Activated T-helper 2 cell treated with anti-CD3 and anti-CD28 coated beads, Interferon-gamma antibody, Interleukin-2, Interleukin-4, amounts not matched to agents 10 μg/mL and 5 μg/mL and 100 μg/mL, durations not matched to agents 14 hours and 24 hours and 36 hours (primary cell): ENCODE measurements around the gene ZNF428. TPM values are rescaled to one million over a fixed set of nuclear protein-coding genes. Genes with fewer than 3 reads are reported as not detected.
"Not testable (repeated sequence)": the region's sequence is repeated elsewhere in the genome, so short reads cannot be mapped to it uniquely, and the experiment has no call there.

Source experiments
- DNase-seq: peaks from one replicate; pipeline ENCODE4 v3.0.0; 2021; ENCODE audit warnings: low spot score
- H3K27ac Mint-ChIP-seq: one replicate; pipeline ENCODE4 v1.8.0; 2021; ENCODE audit warnings: mixed read lengths
- H3K27me3 Mint-ChIP-seq: one replicate; pipeline ENCODE4 v1.8.0; 2021; ENCODE audit warnings: low read depth, mixed read lengths
- H3K36me3 Mint-ChIP-seq: one replicate; pipeline ENCODE4 v1.8.0; 2021; ENCODE audit warnings: low read depth, mixed read lengths
- H3K4me1 Mint-ChIP-seq: one replicate; pipeline ENCODE4 v1.8.0; 2021; ENCODE audit warnings: low read depth, mixed read lengths
- H3K4me3 Mint-ChIP-seq: one replicate; pipeline ENCODE4 v1.8.0; 2021; ENCODE audit warnings: low read depth, mild to moderate bottlenecking, moderate library complexity, mixed read lengths
- H3K9me3 Mint-ChIP-seq: one replicate; pipeline ENCODE4 v1.8.0; 2021; ENCODE audit warnings: mixed read lengths
- intact Hi-C: fragments of 100-400 bp; cut with micrococcal nuclease; formaldehyde crosslinking; loops from one replicate; pipeline ENCODE4 v1.15.1; 2023
- total RNA-seq: library from RNA; stranded (reverse); gene quantifications from 2 replicates; pipeline ENCODE4 v1.2.3, GENCODE V29; 2022

ZNF428 gene
- total RNA-seq, 1 donor from 2014 or later, result 19.1 TPM

DNA sequence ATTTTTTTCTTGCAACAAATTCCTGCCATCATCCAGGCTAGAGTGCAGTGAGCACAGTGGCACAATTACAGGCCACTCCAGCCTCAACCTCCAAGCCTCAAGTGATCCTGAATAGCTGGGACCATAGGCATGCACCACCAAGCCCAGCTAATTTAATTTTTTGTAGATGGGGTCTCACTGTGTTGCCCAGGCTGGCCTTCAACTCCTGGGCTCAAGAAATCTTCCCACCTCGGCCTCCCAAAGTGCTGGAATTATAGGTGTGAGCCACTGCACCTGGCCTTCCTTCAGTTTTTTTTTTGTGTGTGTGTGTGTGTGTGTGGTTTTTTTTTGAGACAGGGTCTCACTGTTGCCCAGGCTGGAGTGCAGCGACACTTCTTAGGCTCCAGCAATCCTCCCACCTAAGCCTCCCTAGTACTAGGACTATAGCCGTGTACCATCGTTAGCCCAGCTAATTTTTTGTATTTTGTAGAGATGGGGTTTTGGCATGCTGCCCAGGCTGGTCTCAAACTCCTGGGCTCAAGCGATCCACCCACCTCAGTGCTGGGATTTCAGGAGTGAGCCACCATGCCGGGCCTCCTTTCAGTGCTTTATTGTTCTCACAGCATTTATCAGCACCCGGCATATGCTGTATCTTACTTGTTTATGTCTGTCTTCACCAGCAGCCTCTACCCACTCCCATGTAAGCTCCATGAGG is 13.4 kb downstream of the ZNF428 start:
- H3K27ac Mint-ChIP-seq, result no peak overlapping the region
- H3K4me3 Mint-ChIP-seq, result no peak overlapping the region
- intact Hi-C loops, result no loop called here
- H3K27me3 Mint-ChIP-seq, result no peaks in the 10 kb centered on the region
- H3K36me3 Mint-ChIP-seq, result peaks cover 8% of the 10 kb centered on the region
- peaks cover 1% of the 10 kb centered on the region for H3K4me1 Mint-ChIP-seq
- no peak for DNase-seq
- H3K9me3 Mint-ChIP-seq, result no peaks in the 10 kb centered on the region

DNA sequence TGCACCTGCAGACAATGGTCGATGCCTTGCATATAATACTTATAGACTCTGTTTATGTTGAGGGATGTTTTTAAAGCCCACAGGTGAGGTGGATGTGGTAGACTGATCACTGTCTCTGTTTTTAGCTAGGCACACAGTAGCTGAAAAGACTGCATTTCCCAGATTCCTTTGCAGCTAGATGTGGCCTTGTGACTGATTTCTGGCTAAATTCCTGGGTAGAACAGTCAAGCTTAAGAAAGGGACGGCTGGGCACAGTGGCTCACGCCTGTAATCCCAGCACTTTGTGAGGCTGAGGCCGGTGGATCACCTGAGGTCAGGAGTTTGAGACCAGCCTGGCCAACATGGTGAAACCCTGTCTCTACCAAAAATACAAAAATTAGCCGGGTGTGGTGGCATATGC is 19.1 kb downstream of the ZNF428 start:
- H3K9me3 Mint-ChIP-seq, H3K4me3 Mint-ChIP-seq, intact Hi-C loops, H3K27me3 Mint-ChIP-seq, H3K27ac Mint-ChIP-seq, DNase-seq: not testable (repeated sequence)
- peaks cover 37% of the 10 kb centered on the region for H3K36me3 Mint-ChIP-seq
- H3K4me1 Mint-ChIP-seq, result peaks cover 18% of the 10 kb centered on the region

DNA sequence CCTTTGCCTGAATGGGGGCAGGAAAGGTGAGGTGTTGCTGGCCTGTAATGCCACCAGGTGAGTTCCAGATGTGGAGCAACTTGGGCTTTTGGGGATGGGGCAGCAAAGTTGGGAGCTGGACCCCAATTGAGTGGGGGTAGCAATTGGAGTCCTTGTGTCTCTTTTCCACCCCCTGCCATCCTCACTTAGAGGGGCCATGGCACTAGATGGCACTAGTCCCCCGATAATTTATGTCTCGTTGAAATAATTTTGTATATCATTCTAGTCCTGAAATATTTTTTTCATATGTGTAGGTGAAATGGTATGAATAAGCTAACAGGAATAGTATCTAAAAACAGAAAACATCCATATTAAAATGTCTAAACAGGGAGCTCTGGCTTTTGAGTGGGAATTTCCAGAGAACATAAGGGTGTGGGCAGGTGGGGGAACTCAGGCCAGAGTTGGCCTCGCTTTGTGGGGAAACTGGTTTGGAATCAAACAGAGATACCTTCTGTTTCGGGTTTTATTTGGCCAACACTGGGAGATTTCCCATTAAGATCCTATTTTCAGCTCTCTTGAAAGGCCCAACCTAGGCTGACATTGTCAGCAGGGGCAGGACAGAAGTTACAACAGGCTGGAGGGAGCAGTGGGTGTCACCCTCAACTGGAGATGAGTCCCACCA is 19.7 kb downstream of the ZNF428 start:
- intact Hi-C loops, result loop anchor here (5.0 to 10.0 kb wide), 2 partner anchors 137 to 185 kb away; partner anchors contain the start of gene KCNN4
- Mint-ChIP-seq H3K36me3 (peaks cover 37% of the 10 kb centered on the region), H3K9me3 (no peaks in the 10 kb centered on the region), H3K27ac (no peak overlapping the region), H3K27me3 (no peaks in the 10 kb centered on the region), H3K4me3 (no peak overlapping the region), H3K4me1 (peaks cover 18% of the 10 kb centered on the region)
- DNase-seq, result no peak

DNA sequence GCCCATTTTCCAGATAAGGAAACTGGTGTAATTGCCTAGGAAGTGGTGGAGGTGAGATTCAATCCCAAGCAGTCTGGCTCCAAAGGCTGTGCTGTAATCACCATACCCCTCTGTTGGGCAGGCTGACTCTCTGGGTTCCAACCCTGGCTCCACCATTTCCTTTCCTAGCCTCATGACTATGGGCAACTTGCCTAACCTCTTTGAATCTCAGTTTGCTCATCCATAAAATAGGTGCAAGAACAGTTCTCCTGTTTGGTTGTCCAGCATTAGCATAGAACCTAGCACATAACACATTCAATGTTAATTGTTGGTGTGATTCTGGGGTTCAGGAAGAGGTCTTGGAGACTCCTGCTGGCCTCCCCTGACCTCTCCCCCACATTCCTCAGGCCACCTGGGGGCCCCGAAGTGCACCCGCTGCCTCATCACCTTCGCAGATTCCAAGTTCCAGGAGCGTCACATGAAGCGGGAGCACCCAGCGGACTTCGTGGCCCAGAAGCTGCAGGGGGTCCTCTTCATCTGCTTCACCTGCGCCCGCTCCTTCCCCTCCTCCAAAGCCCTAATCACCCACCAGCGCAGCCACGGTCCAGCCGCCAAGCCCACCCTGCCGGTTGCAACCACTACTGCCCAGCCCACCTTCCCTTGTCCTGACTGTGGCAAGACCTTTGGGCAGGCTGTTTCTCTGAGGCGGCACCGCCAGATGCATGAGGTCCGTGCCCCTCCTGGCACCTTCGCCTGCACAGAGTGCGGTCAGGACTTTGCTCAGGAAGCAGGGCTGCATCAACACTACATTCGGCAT is 20.8 kb downstream of the ZNF428 start:
- H3K36me3 Mint-ChIP-seq, result peaks cover 41% of the 10 kb centered on the region
- peaks cover 22% of the 10 kb centered on the region for H3K4me1 Mint-ChIP-seq
- H3K9me3 Mint-ChIP-seq, result no peaks in the 10 kb centered on the region
- no peaks in the 10 kb centered on the region for H3K27me3 Mint-ChIP-seq
- no peak for DNase-seq
- intact Hi-C loops, result loop anchor here (5.0 to 10.0 kb wide), 2 partner anchors 136 to 186 kb away; partner anchors contain the start of gene KCNN4
- H3K27ac Mint-ChIP-seq, result no peak overlapping the region
- peak overlapping the region; percentile 91 for H3K4me3 Mint-ChIP-seq

DNA sequence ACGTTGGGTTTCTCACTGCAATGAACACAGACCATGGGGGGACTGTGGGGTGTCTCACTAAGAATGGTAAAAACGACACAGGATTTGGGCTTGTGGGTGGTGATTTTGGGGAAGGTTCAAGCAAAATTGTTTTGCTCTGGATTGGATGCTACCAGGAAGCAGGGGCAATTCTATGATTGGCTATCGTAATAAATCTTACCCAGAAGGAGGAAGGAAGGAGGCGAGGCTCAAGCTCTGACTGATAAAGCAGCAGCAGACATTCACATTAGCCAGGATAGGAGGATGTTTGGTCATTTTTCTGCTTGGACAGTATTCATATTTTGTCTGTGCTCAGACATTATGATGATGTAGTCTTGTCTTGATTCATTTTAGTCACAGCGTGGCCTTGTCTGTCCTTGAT is 21.6 kb downstream of the ZNF428 start:
- peaks cover 27% of the 10 kb centered on the region for H3K4me1 Mint-ChIP-seq
- DNase-seq, result no peak
- H3K9me3 Mint-ChIP-seq, result no peaks in the 10 kb centered on the region
- H3K27ac Mint-ChIP-seq, result peak overlapping the region; percentile 91
- H3K4me3 Mint-ChIP-seq, result peak overlapping the region; percentile 91
- H3K27me3 Mint-ChIP-seq, result no peaks in the 10 kb centered on the region
- peaks cover 46% of the 10 kb centered on the region for H3K36me3 Mint-ChIP-seq
- intact Hi-C loops, result loop anchor here (2.0 to 10.0 kb wide), 5 partner anchors 65 to 187 kb away; partner anchors contain the start of genes KCNN4 and ZNF575

DNA sequence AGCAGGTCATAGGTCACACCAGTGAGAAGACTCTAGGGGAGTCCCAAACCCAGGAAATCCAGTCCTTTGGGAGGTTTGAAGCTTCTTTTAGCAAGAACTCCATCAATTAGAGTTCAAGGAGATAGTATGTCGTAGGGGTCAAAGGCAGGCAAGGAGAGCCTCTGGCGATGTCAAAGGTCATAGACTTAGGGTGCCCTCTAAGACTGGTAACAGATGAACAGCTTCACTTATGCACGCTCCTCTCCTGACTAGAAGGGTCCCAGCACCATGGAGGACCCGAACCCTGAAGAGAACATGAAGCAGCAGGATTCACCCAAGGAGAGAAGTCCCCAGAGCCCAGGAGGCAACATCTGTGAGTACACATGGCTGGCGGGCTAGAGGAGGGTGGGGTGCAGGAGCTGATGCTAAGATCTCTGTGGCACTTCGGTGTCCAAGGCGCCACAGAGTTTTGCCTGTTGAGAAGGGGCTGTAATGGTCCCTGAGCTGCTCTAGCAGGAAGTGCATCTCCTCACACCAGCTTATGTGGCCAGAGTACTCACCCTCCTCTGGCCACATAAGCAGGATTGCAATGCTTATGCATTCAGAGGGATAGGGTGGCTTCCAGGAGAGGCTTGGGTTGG is 22.5 kb downstream of the ZNF428 start:
- H3K27ac Mint-ChIP-seq, result peak overlapping the region; percentile 91
- H3K27me3 Mint-ChIP-seq, result no peaks in the 10 kb centered on the region
- H3K36me3 Mint-ChIP-seq, result peaks cover 49% of the 10 kb centered on the region
- peak overlapping the region; percentile 91 for H3K4me3 Mint-ChIP-seq
- peaks cover 27% of the 10 kb centered on the region for H3K4me1 Mint-ChIP-seq
- H3K9me3 Mint-ChIP-seq, result no peaks in the 10 kb centered on the region
- intact Hi-C loops, result loop anchor here (1.0 to 10.0 kb wide), 9 partner anchors 17 to 188 kb away; partner anchors contain the start of genes KCNN4, PHLDB3, PINLYP and XRCC1
- no peak for DNase-seq

DNA sequence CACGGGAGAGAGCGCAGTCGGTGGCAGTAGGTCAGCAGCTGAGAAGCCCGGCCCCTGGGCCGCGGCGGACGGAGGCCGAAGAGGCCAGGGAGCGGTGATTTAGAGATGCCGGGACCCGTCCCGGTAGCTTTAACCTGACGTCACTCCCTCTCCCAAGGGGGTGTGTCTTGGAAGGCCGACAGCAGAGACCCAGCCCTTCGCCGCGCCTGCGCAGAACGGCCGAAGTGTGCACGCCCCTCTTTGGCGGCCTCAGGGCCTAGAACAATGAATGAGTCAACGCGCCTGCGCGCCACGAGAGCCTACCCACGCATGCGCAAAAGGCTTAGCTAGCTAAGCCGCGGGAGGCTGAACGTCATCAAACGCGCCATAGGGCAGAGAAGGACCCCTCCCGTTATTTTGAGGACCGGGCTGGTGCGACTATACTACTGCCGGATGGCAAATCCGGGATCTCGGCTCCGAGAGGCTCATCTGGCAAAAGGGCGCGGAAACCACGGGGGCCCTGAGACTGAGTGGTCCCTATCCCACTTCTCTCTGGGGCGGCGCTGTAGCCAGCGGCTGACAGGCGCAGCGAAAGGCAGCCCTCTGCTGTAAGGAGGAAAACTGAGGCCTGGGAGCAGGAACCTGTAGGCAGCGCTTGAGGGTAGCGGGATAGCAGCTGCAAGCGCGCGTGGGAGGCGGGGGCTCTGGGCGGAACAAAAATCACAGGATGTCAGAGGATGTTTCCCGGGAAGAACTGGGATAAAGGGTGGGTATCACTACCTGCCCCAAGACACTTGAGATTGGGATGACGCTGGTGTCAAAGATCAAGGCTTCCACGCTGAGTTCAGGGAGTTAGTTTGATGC is 23.2 kb downstream of the ZNF428 start, which contains the start of the genes IRGQ and ZNF576:
Gene IRGQ, minus strand, starts transcription at position 136 of the 843 bp plus-strand sequence. CDS start 796 bp downstream, outside the sequence.
Gene ZNF576, plus strand, starts transcription at position 597 of the 843 bp plus-strand sequence. CDS start 514 bp downstream, outside the sequence.
- peak; percentile 100 for DNase-seq
- Mint-ChIP-seq H3K4me3 (peak within 1 kb of the TSS; percentile 91), H3K27me3 (no peaks in the 10 kb centered on the region), H3K4me1 (peaks cover 27% of the 10 kb centered on the region), H3K27ac (peak within 1 kb of the TSS; percentile 91), H3K36me3 (peaks cover 46% of the 10 kb centered on the region), H3K9me3 (no peaks in the 10 kb centered on the region)
- intact Hi-C loops, result loop anchor here (1.0 to 10.0 kb wide), 11 partner anchors 16 to 189 kb away; partner anchors contain the start of genes KCNN4, PHLDB3, PINLYP and XRCC1

DNA sequence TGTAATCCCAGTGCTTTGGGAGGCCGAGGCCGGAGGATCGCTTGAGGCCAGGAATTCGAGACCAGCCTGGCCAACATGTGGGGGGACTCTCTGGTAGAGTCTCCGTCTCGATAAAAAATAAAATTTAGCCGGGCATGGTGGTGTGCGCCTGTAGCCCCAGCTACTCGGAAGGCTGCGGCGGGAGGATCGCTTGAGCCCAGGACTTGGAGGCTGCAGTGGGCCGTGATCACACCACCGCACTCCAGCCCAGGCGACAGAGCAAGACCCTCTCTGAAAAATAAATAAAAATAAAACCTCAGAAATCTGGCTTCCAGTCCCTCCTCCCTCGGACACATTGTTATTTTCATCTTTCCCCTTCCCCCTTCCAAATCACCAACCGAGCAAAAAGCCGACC is 23.8 kb downstream of the ZNF428 start:
- Mint-ChIP-seq H3K4me3 (peak overlapping the region; percentile 91), H3K9me3 (no peaks in the 10 kb centered on the region), H3K36me3 (peaks cover 48% of the 10 kb centered on the region), H3K27me3 (no peaks in the 10 kb centered on the region), H3K27ac (peak overlapping the region; percentile 91), H3K4me1 (peaks cover 27% of the 10 kb centered on the region)
- intact Hi-C loops, result loop anchor here (2.0 to 10.0 kb wide), 4 partner anchors 41 to 189 kb away; partner anchors contain the start of gene KCNN4
- DNase-seq, result no peak

DNA sequence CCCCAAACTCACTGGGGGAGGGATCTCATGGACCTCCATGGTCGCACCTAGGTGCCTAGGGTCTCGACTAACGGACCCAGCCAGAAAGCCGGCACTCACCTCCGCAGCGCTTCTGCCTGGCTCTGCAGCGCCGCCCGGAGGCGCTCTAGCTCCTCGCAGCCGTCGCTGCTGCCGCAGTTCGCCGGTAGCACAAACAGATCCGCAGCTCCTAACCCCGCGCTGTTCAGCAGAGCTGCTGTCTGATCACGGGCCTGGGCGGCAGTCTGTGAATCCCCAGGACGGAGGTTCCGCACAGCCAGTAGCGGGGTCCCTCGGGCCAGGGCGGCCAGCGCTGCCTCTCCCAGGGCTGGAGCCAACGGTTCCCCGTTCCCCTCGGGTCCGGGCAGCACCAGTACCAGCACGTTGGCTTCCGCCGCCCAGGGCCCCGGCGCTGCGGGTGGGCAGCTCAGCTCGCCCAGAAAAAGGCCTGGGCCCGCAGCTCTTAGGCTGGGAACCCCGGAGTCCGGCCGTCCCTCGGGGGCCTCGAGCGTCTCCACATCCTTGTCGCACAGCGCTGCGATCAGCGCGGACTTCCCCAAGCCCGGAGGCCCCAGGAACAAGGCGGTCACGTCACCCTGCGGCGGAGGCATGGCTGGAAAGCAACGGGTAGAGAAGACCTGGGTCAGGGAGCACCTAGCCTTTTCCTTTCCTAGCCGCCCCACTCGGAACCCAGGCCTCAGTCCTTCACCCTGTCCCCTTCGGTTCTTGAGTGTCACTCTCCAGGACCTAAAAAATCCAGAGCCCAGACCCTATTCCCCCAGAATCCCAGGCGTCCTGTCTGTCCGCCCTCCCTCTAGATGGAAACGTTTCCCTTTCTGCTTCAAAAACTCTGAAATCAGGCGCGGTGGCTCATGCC is 24.5 kb downstream of the ZNF428 start:
- no peaks in the 10 kb centered on the region for H3K9me3 Mint-ChIP-seq
- intact Hi-C loops, result loop anchor here (2.0 to 10.0 kb wide), 4 partner anchors 40 to 190 kb away; partner anchors contain the start of gene KCNN4
- no peaks in the 10 kb centered on the region for H3K27me3 Mint-ChIP-seq
- peak; percentile 74 for DNase-seq
- peaks cover 48% of the 10 kb centered on the region for H3K36me3 Mint-ChIP-seq
- peaks cover 27% of the 10 kb centered on the region for H3K4me1 Mint-ChIP-seq
- peak overlapping the region; percentile 91 for H3K4me3 Mint-ChIP-seq
- H3K27ac Mint-ChIP-seq, result peak overlapping the region; percentile 91

DNA sequence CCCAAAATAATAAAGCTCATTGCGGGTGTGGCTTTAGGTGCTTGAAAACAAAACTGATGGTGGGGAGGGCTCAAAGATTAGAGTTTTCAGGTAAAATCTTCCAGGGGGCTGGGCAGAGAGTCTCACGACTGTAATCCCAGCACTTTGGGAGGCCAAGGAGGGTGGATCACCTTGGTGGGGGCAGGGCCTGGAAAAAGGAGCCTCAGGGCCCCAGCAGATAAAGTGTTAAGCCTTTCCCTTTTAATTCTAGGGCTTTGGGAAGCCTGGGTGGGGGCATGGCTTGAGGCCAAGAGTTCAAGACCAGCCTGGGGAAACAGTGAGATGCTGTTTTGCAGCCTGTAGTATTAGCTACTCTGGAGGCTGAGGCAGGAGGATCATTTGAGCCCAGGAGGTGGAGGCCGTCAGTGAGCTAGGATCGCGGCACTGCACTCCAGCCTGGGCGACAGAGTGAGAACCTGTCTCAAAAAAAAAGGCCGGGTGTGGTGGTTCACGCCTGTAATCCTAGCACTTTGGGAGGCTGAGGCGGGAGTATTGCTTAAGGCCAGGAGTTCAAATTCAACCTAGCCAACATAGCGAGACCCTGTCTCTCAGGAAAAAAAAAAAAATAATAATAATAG is 25.2 kb downstream of the ZNF428 start:
- Mint-ChIP-seq H3K4me1 (peaks cover 28% of the 10 kb centered on the region), H3K36me3 (peaks cover 41% of the 10 kb centered on the region), H3K27me3 (no peaks in the 10 kb centered on the region), H3K4me3 (peak overlapping the region; percentile 91), H3K27ac (peak overlapping the region; percentile 34), H3K9me3 (no peaks in the 10 kb centered on the region)
- intact Hi-C loops, result loop anchor here (2.0 to 10.0 kb wide), 3 partner anchors 39 to 191 kb away; partner anchors contain the start of gene KCNN4
- DNase-seq, result no peak
